HuH-7.5 (cell line): Measurements from ENCODE around the gene GCN1.
A peak's percentile ranks its signal among the peaks of the same experiment; 100 is the strongest.

Source experiments
- DNase-seq: peaks from one replicate; pipeline ENCODE4 v3.0.0; 2011; ENCODE audit warnings: low spot score

GCN1 gene

GRCh38 chr12:120228291-120229070, 34.0 kb upstream of the GCN1 start:
- peak; percentile 89 for DNase-seq

DNA sequence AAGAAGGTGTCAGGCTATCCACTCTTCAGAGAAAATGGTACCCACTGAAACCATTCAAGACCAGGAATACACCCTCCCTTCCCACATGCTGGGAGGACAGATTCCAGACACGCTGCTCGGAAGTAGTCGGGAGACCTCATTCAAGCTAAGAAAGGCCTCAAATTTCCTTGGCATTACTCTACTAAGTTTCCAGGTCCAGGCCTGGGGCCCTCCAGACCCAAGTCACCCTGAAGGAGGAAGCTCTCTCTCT, 33.5 kb upstream of the GCN1 start:
- DNase-seq: no peak

DNA sequence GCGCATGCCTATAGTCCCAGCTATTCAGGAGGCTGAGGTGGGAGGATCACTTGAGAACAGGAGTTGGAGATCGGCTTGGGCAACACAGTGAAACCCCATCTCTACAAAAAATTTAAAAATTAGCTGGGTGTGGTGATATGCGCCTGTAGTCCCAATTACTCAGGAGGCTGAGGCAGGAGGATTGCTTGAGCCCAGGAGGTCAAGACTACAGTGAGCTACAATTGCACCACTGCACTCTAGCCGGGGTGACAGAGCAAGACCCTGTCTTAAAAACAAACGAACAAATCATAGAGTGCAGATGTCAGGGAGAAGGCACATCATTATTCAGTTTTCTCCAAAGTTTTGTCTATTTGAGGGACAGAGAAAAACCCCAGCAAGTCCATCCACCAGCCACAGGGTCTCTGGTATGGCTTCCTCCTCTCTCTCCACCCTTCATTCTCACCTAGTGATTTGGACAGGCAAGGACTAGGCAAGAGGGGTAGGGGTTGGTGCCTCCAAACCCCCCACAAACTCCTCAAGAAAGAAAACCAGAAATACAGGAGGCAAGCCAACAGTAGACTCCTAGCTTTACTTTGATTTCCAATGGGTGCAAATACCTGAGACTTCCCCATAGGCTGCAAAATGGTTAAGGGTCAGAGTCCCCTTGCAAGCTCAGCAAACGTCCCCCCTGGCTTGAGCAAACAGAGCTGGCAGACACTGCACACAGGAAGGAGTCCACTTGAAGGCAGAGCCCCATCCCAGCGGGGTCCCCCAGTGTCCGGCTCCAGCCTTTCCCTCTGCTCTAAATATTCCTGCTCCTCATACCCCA, 32.9 kb upstream of the GCN1 start:
- peak; percentile 79 for DNase-seq

- no peak for DNase-seq
These were observed 31.5 kb upstream of the GCN1 start for GRCh38 chr12:120225852-120226640.

DNA sequence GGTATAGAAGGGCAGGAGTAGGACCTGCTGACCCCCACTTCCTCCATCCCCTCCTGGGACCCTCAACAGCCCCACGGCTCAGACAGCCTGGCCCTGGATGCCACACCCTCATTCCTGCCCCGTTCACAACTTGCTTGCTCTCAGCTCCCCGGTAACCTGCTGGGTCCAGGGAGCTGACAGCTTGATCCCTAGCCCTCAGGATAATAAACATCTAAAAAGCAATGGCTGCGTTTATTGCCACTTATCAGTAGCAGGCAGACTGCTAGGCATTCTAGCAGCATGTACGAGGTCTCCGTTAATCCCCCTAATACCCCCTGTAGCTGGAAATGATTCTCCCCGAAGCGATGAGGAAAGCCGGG, 30.7 kb upstream of the GCN1 start:
- DNase-seq: no peak

- no peak for DNase-seq
These were observed 30.0 kb upstream of the GCN1 start for GRCh38 chr12:120224304-120225199.

DNA sequence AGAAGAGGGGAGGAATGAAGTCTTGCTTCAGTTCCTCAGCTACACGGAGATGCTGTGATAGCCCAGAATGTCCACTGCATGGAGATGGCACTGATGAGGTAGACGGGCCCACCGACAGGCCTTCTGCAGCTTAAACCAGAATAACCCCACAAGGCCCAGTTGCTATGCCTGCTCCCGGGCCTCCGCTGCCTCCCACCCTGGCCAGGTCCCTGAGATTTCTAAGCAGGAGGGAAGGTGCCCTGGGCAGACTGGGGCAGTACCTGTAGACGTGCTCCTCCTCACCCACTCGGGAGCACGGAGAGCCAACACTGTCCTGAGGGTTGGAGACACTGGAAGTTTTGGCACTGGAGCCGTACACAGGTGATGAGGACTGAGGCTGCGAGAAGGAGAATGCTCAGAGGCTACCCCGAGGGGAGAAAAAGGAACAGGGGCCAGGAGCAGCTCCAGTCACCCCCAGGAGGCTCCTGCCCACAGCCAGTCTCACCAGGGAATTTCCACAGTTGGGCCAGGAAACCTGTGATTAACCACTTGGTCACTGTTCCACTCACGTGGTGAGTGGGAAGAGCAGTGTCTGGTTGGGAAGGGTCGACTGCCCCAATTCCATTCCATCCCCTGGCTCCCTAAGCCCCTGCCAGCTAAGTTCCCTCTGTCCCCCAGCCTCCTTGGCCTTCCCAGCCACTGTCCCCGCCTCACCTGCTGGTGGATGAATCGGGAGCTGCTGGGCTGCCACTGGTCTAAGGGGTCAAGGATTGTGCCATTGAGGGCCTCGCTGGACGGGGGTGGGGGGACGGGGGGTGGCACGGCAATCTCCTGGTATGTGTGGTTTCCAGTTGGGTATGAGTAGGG, 29.2 kb upstream of the GCN1 start:
- DNase-seq: no peak

DNA sequence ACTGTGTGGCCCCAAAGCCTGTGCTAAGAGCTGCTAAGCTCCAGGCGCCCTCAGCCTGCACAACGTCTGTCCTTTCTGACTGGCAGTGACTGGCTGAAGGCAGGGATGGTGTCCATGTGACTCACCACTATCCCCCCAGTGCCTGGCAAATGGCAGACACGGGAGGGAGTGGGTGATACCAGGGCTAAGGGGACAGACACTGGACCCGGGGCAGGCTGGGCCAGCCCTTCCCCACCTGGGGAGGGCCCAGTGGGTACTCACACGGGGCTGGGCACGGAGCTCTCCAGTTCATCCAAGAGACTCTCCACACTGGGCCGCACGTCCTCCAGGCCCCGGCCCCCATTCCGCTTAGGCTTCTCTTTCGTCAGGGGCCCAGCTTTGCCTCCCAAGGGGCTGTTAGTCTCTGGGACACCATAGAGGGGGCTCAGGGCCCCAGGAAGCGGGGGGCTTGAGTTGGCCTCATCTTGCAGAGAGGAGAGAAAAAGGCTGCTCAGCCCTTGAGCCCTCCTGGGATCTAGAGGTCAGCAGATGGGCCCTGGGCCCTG, 27.8 kb upstream of the GCN1 start:
- no peak for DNase-seq

- no peak for DNase-seq
These were observed 27.0 kb upstream of the GCN1 start for GRCh38 chr12:120221576-120221900.

DNA sequence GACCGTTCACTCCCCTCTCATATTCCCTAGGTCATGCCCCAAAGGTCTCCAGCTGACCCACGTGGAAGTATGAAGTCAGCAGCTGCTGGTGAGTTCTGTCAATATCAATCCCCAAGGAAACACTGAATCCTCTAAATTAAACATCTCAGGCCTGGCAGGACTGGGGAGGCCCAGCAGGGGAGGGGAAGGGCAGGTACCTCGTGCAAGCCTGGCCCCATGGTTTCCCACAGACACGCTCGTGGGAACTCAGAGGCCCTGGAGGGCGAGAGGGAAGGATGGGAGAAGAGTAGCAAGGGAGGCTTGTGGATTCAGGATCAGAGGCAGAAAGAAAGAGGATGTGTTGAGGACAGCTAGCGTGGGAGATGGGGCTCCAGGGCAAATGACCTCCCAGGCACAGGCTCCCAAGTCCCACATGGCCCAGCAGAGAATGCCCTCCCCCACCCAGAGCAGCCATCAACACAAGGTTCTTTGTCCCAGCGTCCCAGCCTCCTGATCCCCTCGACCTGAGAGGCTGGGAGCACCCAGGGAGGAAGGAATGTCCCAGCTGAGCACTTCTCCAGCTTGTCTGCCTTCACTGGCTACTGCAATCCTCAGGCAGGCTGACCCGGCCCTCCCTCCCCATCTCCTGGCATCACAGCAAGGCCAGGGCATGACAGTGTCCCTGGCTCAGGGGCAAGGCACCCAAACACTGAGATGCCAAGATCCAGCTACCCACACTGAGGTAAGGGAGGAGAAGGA, 26.5 kb upstream of the GCN1 start:
- DNase-seq: no peak

DNA sequence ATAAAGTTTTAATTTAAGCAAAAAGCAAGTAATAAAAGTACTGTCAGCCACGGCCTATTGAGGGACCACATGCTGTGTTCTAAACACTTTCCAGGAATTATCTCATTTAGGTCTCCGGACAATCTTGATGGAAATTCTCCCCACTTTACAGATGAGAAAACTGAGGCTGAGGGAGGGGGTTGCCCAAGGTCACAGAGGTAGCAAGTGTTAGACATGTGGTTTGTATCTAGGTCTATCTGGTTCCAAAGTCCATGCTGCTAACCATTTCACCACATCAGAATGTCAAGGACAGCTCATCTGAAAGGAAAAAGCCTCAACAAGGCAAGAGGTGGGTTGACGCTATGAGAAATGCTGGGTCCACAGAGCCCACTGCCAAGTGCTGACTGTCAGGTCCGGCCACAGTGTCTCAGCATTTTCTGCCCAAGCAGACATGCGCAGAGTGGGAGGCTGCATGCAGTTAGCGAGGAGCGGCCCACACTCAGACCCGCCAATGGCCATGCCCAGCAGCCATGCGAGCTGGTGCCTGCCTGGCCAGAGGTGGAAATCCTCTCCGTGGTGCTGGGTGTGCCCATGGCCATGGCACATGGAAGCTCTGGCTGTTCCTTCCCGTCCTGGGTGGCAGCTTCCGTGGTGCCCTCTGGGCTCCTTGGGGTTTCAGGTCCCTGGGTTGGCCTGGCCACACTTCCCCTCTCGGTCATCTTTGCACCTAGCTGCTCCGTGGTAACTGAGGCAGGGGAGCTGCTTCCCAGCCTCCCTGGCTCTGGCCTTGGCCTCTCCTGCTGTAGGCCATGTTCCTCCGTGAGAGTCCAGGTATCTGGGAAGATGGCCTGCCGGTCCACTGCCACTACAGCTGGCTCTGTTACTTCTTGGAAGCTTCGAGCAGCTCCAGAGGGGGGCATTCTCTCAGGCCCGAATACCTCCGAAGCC, 24.4 kb upstream of the GCN1 start:
- DNase-seq: no peak

GRCh38 chr12:120216742-120217605, 22.5 kb upstream of the GCN1 start:
- DNase-seq: no peak

DNA sequence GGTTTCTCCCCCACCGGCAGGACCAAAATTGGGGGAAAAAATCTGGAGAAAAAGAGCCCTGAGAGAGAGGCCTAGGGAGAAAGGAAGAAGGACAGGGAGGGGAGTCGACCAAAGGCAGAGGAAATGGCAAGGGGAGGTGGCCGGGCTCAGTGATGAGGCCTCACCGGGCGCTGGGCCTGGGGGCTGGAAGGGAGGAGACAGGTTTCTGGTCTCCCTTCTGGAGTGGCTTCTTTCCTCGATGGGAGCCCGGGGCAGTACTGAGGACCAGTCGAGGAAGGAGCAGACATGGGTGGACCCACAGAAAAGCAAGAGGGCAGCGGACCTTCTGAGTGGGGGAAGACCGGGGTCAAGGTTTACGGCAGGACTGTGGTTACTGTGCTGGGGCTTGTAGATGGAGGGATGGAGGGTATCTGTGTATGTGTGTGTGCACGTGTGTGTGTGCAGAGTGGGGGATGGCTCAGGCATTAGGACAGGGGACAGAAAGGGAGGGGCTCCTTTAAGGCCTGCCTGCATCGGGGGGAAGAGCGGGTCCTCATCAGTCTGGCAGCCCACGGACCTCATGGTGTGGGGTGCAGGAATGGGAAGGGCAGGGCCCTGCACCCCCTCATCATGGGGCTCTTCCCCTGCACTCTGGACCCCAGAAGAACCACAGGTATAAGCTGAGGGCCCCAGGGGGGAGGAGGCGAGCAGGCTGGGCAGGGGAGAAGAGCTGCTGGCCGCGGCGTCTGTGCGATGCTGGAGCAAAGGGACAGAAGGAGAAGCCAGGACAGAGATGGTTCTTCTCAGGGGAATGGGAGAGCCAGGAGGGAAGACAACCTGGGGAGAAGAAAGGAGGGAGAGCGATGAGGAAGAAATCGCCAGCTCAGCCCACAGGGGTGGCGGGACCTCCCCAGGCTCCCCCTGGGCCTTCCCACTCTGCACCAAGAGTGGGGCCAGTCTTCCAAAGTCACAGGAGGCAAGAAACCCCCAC, 21.5 kb upstream of the GCN1 start:
- no peak for DNase-seq

DNA sequence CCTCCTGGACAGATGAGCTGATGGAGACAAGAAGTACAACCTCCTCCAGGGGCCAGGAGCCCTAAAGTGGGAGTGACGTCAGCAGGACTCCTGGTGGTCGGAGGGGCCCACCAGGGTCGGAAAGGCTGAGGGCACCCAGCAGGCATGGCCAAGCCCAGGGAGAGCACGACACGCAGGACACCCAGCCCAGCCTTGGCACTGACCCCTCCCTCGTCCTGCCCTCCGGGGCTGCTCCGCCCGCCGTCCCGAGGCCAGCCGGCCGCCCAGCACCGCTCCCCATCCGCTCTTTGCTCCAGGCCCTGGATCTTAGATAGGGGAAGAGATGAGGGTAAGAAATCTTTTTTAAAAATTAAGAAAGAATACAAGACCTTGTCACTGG, 20.8 kb upstream of the GCN1 start:
- no peak for DNase-seq

DNA sequence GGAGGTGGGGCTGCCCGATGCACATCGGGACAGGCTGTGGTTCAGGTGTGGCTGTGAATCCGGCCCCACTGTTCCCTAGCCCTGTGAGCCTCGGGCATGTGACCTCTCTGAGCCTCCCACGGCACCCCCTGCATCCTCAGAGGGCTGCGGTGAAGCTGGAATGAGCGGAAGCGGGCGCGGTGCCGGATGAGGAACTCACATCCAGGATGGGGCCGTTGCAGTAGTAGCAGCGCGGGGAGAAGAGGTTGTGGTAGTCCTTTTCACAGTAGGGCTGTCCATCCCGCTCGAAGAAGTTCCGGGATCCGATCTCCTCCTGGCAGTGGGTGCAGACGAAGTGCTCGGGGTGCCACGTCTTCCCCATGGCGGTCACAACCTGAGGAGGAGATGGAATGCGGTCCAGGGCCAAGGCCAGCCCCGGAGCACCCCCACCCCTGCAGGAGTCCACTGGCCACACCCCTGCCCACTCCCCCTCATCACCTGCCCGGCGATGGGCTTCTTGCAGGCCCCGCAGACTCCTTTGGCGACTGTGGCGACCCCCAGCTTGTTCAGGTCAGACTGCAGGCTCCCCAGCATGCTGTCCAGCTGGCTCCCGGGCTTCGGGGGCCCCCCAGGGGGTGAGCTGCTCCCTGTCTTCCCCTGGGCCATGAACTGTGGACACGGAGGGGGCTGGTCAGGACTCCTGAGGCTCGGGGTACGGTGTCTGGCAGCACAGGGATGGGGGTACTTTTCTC, 20.3 kb upstream of the GCN1 start:
- DNase-seq: no peak

- no peak for DNase-seq
These were observed 19.2 kb upstream of the GCN1 start for GRCh38 chr12:120213758-120214157.
